GM12801 (cell line): ENCODE measurements around the gene FGF14.

Experiments
- CTCF ChIP-seq: IDR thresholded peaks from one replicate; pipeline ENCODE4 v1.5.1; 2011; ENCODE audit warnings: control low read depth; ENCODE audit not compliant: insufficient read length; ENCODE audit errors: extremely low read depth

Gene FGF14

GRCh38 chr13:102214956-102215355 is 186.9 kb downstream of the FGF14 start:
- no peak for TF ChIP-seq CTCF

GRCh38 chr13:102212729-102213128 is 189.1 kb downstream of the FGF14 start:
- TF ChIP-seq CTCF = no peak

- TF ChIP-seq CTCF = no peak
Observed at GRCh38 chr13:102208347-102208746, 193.5 kb downstream of the FGF14 start.

- TF ChIP-seq CTCF = no peak
Observed at GRCh38 chr13:102207680-102208342, 194.0 kb downstream of the FGF14 start.

GRCh38 chr13:102203718-102204117 is 198.1 kb downstream of the FGF14 start:
- TF ChIP-seq CTCF = no peak

GRCh38 chr13:102198418-102199311 is 203.2 kb downstream of the FGF14 start:
- no peak for TF ChIP-seq CTCF

GRCh38 chr13:102197193-102197592 is 204.7 kb downstream of the FGF14 start:
- TF ChIP-seq CTCF = no peak
